Measurements from ENCODE around the gene TAF15.
A peak's percentile ranks its signal among the peaks of the same experiment; 100 is the strongest.

The TAF15 gene

DNA sequence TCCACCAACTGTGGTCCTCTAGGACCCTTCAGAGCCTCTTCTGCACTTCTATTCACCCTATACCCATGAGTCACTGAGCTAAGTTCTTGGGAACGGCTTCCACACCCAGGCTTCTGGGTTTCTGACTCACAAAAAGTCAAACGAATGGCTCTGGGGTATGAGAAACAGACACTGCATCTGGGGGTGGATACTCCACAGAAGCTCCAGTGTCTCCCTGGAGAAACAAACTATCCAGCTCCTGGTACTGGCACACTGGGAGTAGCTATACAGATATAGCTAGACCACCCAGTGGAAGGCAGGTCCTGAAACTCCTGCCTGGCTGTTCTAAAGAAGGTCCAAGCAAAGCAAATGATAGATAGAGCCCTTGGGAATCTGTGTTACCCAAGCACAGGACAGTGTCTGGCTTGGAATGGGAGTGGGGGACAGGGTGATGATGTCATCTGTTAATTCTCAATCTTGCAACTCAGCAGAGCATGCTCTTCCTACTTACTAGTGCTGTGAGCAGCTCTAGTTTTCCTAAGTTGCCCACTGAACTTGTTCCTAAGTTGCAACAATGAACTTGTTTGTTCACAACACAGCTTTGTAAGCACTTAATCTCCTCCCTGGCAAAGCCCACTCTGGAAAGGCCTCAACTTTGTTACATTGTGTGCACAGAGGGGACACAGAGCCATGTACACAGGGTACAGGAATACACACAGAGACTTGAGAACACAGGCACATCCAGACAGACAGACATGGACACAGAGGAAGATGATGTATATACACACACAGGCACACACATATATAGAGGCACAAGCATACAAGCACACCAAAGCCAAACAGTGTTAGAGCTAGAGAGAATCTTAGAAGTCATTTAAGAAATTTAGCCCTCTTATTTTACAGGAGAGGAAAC, 20.6 kb upstream of the TAF15 start:
- DNase-seq (ENCODE audit: low read depth) = peak; percentile 80

DNA sequence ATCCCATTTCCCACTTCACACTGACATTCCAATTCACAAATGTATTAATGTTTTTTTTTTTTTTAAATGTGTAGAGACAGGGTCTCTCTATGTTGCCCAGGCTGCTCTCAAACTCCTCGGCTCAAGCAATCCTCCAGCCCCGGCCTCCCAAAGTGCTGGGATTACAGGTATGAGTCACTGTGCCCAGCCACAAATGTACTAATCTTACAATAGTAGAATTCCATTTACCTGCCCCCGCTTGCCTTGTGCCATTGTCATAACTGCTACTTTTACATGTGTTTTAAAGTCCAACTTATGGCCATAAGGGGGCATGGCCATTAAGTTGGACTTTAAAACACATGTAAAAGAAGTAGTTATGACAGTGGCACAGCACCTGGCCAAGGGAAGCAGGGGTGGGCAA, 18.4 kb upstream of the TAF15 start:
- no peak for DNase-seq (ENCODE audit: low read depth)

GRCh38 chr17:35791681-35792350, 17.5 kb upstream of the TAF15 start:
- no peak for DNase-seq (ENCODE audit: low read depth)

- no peak for DNase-seq (ENCODE audit: low read depth)
Observed at GRCh38 chr17:35793257-35793656, 16.0 kb upstream of the TAF15 start.

- DNase-seq (ENCODE audit: low read depth) = no peak
Observed at GRCh38 chr17:35795007-35795870, 14.0 kb upstream of the TAF15 start, which contains the start of gene MMP28. MMP28 (minus strand) TSS chr17:35795641; CDS start chr17:35795377, 264 bp downstream.

DNA sequence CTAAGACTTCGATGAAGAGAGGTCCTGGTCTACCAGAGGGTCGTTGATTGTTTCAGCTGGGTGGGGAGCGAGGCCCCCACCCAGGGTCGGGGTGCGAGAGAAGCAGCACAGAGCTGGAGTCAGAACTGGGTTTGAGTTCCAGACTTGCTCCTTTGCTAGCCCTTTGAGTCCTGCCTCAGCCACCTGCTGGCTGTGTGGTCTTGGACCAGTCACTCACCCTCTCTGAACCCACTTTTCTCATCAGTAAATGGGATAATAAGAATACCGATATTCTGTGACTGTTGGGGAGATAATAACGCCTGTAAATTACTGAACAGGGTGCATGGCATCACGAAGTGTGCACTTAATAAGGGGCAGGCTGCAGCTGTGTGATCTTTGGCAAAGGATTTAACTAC, 13.4 kb upstream of the TAF15 start:
- no peak for DNase-seq (ENCODE audit: low read depth)

- DNase-seq (ENCODE audit: low read depth) = no peak
Observed at GRCh38 chr17:35796942-35797341, 12.3 kb upstream of the TAF15 start.

DNA sequence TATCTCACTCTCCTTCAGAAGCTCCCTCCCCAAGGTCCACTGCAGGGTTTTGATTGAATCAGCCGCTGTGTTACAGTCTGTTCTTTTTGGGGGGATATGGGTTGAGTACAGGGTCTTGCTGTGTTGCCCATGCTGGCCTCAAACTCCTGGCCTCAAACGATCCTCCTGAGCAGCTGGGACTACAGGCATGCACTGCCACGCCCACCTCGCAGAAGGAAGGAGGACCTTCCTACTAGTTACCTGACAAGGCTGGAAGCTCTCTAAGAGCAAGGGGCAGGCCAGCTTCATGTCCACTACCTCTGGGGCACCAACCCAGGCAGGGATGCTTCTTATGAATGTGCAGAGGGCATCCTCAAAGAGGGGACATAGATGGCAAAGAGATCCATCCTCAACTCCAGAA, 11.9 kb upstream of the TAF15 start:
- no peak for DNase-seq (ENCODE audit: low read depth)

DNA sequence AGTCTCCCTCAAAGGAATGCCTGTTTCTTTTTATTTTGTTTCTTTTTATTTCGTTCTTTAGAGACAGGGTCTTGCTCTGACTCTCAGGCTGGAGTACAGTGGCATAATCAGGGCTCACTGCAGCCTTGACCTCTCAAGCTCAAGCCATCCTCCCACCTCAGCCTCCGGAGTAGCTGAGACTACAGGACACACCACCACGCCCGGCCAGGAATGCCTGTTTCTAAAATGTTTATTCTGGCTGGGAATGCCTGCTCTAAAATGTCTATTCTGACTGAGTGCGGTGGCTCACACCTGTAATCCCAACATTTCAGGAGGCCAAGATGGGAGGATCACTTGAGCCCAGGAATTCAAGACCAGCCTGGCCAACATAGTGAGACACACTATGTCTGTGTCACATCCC, 11.4 kb upstream of the TAF15 start:
- no peak for DNase-seq (ENCODE audit: low read depth)

- DNase-seq (ENCODE audit: low read depth) = no peak
Observed at GRCh38 chr17:35799942-35800341, 9.3 kb upstream of the TAF15 start.

- DNase-seq (ENCODE audit: low read depth) = no peak
Observed at GRCh38 chr17:35801583-35802224, 7.6 kb upstream of the TAF15 start.

DNA sequence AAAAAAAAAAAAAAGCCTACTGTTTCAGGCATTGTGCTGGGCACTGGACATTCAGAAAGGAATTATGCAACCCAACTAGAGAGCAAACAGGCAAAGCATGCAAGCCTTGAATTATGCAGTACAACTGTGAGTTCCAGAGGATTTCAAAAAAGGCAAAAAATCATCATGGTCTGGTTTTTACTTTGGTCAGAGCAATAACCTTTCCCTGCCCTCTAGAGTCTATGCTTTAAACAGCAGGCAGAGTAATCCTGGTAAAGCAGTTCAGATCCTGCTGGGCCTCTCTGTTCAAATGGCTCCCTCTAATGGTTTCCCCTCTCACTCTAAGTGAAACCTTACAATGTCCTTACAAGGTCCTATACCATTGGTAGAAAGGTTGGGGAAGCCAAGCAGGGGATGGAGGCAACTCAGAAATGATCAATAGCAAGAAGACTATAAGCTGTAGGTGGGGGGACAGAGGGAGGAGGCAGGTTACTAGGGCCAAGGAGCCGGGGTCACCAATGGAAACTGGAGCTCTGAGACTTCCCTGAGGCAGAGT, 4.6 kb upstream of the TAF15 start:
- DNase-seq (ENCODE audit: low read depth) = peak; percentile 81

- DNase-seq (ENCODE audit: low read depth) = no peak
Observed at GRCh38 chr17:35807371-35808144, 1.7 kb upstream of the TAF15 start.

GRCh38 chr17:35808240-35808961, 883 bp upstream of the TAF15 start:
- no peak for DNase-seq (ENCODE audit: low read depth)

DNA sequence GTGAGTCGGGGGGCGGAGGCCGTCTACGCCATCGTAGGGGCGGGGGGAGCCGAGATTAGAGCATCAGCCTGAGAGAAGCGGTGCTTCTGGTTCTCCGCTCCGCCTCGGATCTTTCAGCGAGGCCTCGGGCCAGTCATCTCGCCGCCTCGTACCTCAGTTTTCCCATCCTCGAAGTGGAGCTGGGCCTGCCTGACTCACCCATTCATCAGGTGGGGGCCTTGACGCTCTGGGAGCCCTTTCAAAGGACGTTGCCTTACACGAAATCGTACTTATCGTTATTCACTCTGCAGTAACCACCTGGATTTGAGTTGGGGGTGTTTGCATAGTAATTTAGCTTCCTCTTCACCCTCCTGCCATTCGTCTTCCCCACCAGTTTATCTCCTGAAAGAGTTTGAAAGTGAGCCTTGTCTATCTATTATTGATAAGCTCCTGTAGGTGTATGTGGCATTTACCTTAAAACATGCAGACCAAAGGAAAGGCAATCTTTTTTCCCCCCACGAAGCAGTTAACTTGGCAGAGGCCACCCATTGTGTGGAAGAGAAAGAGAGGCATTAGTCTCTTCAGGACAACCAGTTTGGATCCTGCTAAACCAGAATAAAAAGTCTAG, 674 bp downstream of the TAF15 start:
- DNase-seq (ENCODE audit: low read depth) = no peak

- DNase-seq (ENCODE audit: low read depth) = no peak
Observed at GRCh38 chr17:35811759-35812158, 2.5 kb downstream of the TAF15 start.

DNA sequence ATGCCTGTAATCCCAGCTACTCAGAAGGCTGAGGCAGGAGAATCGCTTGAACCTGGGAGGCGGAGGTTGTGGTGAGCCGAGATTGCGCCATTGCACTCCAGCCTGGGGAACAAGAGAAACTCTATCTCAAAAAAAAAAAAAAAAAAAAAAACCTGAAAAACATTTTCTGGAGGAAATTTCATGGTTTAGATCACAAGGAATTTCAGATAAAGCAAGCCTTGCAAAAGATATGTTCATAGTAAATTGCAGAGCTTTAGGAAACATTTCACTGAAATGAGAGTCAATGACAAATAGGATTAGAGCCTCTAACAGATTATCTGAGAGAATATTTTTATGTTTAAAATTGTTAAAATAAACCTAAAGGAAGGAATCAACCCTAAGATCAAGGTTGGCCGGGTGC, 3.2 kb downstream of the TAF15 start:
- DNase-seq (ENCODE audit: low read depth) = no peak

DNA sequence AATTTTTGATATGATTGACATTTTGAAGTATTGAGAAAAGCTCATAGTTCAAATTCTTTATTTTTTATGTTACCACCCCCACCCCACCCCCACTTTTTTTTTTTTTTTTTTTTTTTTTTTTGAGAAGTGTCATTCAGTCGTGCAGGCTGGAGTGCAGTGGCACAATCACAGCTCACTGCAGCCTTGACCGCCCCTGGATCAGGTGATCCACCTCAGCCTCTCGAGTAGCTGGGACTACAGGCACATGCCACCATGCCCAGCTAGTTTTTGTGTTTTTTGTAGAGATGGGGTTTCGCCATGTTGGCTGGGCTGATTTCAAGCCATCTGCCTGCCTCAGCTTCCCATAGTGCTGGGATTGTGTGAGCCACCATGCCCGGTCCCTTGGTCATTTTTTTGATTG, 7.4 kb downstream of the TAF15 start:
- no peak for DNase-seq (ENCODE audit: low read depth)

GRCh38 chr17:35817196-35817595, 7.9 kb downstream of the TAF15 start:
- no peak for DNase-seq (ENCODE audit: low read depth)

GRCh38 chr17:35819455-35819854, 10.2 kb downstream of the TAF15 start:
- no peak for DNase-seq (ENCODE audit: low read depth)
